HCEC 1CT (cell line): Measurements from ENCODE around the gene DDT.
"Not testable (repeated sequence)": the region's sequence is repeated elsewhere in the genome, so short reads cannot be mapped to it uniquely, and the experiment has no call there.

Source experiments
- DNase-seq: peaks from one replicate; pipeline ENCODE4 v3.0.0-alpha.2; 2017

Gene DDT

GRCh38 chr22:23974345-23974744, at the start of gene DDT:
Gene DDT (minus strand): TSS chr22:23974441. CDS start chr22:23974414, 27 bp downstream.
- not testable (repeated sequence) for DNase-seq

- no peak for DNase-seq
Observed at GRCh38 chr22:24023204-24023789, 49.1 kb upstream of the DDT start.

GRCh38 chr22:24021304-24021703, 47.1 kb upstream of the DDT start:
- DNase-seq, result no peak

- no peak for DNase-seq
Observed at GRCh38 chr22:24016156-24016555, 41.9 kb upstream of the DDT start.

- no peak for DNase-seq
Observed at GRCh38 chr22:24011735-24012068, 37.5 kb upstream of the DDT start.

- no peak for DNase-seq
Observed at GRCh38 chr22:24010018-24010391, 35.8 kb upstream of the DDT start.

- DNase-seq, result no peak
Observed at GRCh38 chr22:24009227-24010017, 35.2 kb upstream of the DDT start.

GRCh38 chr22:24008381-24009226, 34.4 kb upstream of the DDT start:
- no peak for DNase-seq

- no peak for DNase-seq
Observed at GRCh38 chr22:24008022-24008283, 33.7 kb upstream of the DDT start.

GRCh38 chr22:24007253-24008021, 33.2 kb upstream of the DDT start:
- DNase-seq, result no peak

GRCh38 chr22:24006914-24007214, 32.6 kb upstream of the DDT start:
- no peak for DNase-seq

GRCh38 chr22:24006207-24006913, 32.1 kb upstream of the DDT start:
- no peak for DNase-seq

GRCh38 chr22:24005201-24005600, 31.0 kb upstream of the DDT start, which contains the start of gene GSTT4:
Gene GSTT4 (minus strand): TSS chr22:24005453. CDS start chr22:24005356, 97 bp downstream.
- DNase-seq, result no peak

- DNase-seq, result no peak
Observed at GRCh38 chr22:24003887-24004286, 29.6 kb upstream of the DDT start.

- no peak for DNase-seq
Observed at GRCh38 chr22:24002851-24003250, 28.6 kb upstream of the DDT start.

- no peak for DNase-seq
Observed at GRCh38 chr22:24002272-24002671, 28.0 kb upstream of the DDT start.

GRCh38 chr22:24001314-24001713, 27.1 kb upstream of the DDT start:
- no peak for DNase-seq

GRCh38 chr22:23999779-24000178, 25.5 kb upstream of the DDT start:
- DNase-seq, result not testable (repeated sequence)

- no peak for DNase-seq
Observed at GRCh38 chr22:23997092-23997491, 22.9 kb upstream of the DDT start.

GRCh38 chr22:23993581-23994177, 19.4 kb upstream of the DDT start:
- not testable (repeated sequence) for DNase-seq

GRCh38 chr22:23993080-23993479, 18.8 kb upstream of the DDT start:
- DNase-seq, result not testable (repeated sequence)

- not testable (repeated sequence) for DNase-seq
Observed at GRCh38 chr22:23989583-23990244, 15.5 kb upstream of the DDT start.
